NT2/D1 (cell line): ENCODE data around the gene HS6ST1.

Experiments used
- YY1 ChIP-seq: IDR thresholded peaks from 2 replicates; pipeline ENCODE4 v1.6.1; 2011; ENCODE audit not compliant: insufficient read length, insufficient read depth
- ZNF274 ChIP-seq: IDR thresholded peaks from 2 replicates; pipeline ENCODE4 v1.6.1; 2011; ENCODE audit warnings: mild to moderate bottlenecking, low read depth, low read length

GRCh38 chr2:128326346-128326745 is 7.7 kb upstream of the HS6ST1 start:
- TF ChIP-seq ZNF274, result no peak
- no peak for TF ChIP-seq YY1
